GM19238 (cell line): ENCODE data around the gene QPCT.

Source experiments
- DNase-seq: peaks from one replicate; pipeline ENCODE4 v3.0.0; 2011; ENCODE audit warnings: low spot score; ENCODE audit not compliant: insufficient read length

QPCT gene

GRCh38 chr2:37324786-37325624 lies 19.4 kb upstream of the QPCT start, which contains the start of gene PRKD3:
Gene PRKD3, minus strand, starts transcription at chr2:37324833. Its CDS starts 8,309 bp downstream, at chr2:37316524.
- peak; percentile 70 for DNase-seq

- no peak for DNase-seq
Measured at GRCh38 chr2:37325625-37326071, 18.8 kb upstream of the QPCT start.

GRCh38 chr2:37326285-37326684 lies 18.1 kb upstream of the QPCT start:
- no peak for DNase-seq

- DNase-seq = no peak
Measured at GRCh38 chr2:37326866-37327634, 17.4 kb upstream of the QPCT start.

GRCh38 chr2:37330681-37331080 lies 13.7 kb upstream of the QPCT start:
- DNase-seq = no peak

GRCh38 chr2:37332560-37332959 lies 11.9 kb upstream of the QPCT start:
- DNase-seq = no peak

- DNase-seq = no peak
Measured at GRCh38 chr2:37333256-37333655, 11.2 kb upstream of the QPCT start.

GRCh38 chr2:37335604-37336003 lies 8.8 kb upstream of the QPCT start:
- no peak for DNase-seq

- no peak for DNase-seq
Measured at GRCh38 chr2:37337620-37338280, 6.7 kb upstream of the QPCT start.

- no peak for DNase-seq
Measured at GRCh38 chr2:37338933-37339332, 5.5 kb upstream of the QPCT start.

- no peak for DNase-seq
Measured at GRCh38 chr2:37340637-37341036, 3.8 kb upstream of the QPCT start.

- no peak for DNase-seq
Measured at GRCh38 chr2:37342591-37343220, 1.7 kb upstream of the QPCT start.

- DNase-seq = no peak
Measured at GRCh38 chr2:37343537-37344434, 644 bp upstream of the QPCT start.

- no peak for DNase-seq
Measured at GRCh38 chr2:37348155-37348554, 3.7 kb downstream of the QPCT start.

GRCh38 chr2:37349231-37349860 lies 4.9 kb downstream of the QPCT start:
- no peak for DNase-seq

- no peak for DNase-seq
Measured at GRCh38 chr2:37350034-37350433, 5.6 kb downstream of the QPCT start.

- no peak for DNase-seq
Measured at GRCh38 chr2:37354531-37354930, 10.1 kb downstream of the QPCT start.

- DNase-seq = no peak
Measured at GRCh38 chr2:37355735-37356134, 11.3 kb downstream of the QPCT start.

- no peak for DNase-seq
Measured at GRCh38 chr2:37356299-37356698, 11.9 kb downstream of the QPCT start.

GRCh38 chr2:37357069-37357468 lies 12.6 kb downstream of the QPCT start:
- DNase-seq = no peak
